SK-N-SH treated with all-trans-retinoic acid at 6 μM for 48 hours (cell line): ENCODE measurements around the gene OR1M1.

Experiments
- ATAC-seq: fragments of 200-7000 bp; cut with Tn5 transposase; 3 replicates; pipeline ENCODE4 v1.9.1; 2020; ENCODE audit warnings: mild to moderate bottlenecking, moderate library complexity
- CSDC2 ChIP-seq: fragments of 250-450 bp; sonication (Bioruptor Pico); IDR thresholded peaks from 2 replicates; pipeline ENCODE4 v1.5.0; 2020; ENCODE audit warnings: mild to moderate bottlenecking, moderate library complexity
- ESRRG ChIP-seq: fragments of 250-450 bp; sonication (Bioruptor Pico); IDR thresholded peaks from 2 replicates; pipeline ENCODE4 v1.6.1; 2021; ENCODE audit warnings: mild to moderate bottlenecking
- GLIS3 ChIP-seq: fragments of 250-450 bp; sonication (Bioruptor Pico); IDR thresholded peaks from 2 replicates; pipeline ENCODE4 v1.5.0; 2020; ENCODE audit warnings: mild to moderate bottlenecking, moderate library complexity
- ISL1 ChIP-seq: fragments of 250-450 bp; sonication (Bioruptor Pico); IDR thresholded peaks from 2 replicates; pipeline ENCODE4 v2.1.2; 2022; ENCODE audit warnings: mild to moderate bottlenecking, moderate library complexity
- OSR1 ChIP-seq: fragments of 250-450 bp; sonication (Bioruptor Pico); IDR thresholded peaks from 2 replicates; pipeline ENCODE4 v1.8.0; 2022; ENCODE audit warnings: moderate library complexity, mild to moderate bottlenecking, inconsistent platforms
- PPARA ChIP-seq: fragments of 250-450 bp; sonication (Bioruptor Pico); IDR thresholded peaks from 2 replicates; pipeline ENCODE4 v1.5.0; 2020; ENCODE audit warnings: mild to moderate bottlenecking, borderline replicate concordance
- RARB ChIP-seq: fragments of 250-450 bp; sonication (Bioruptor Pico); IDR thresholded peaks from 2 replicates; pipeline ENCODE4 v1.8.0; 2021; ENCODE audit warnings: mild to moderate bottlenecking, moderate library complexity
- SNAI2 ChIP-seq: fragments of 250-450 bp; sonication (Bioruptor Pico); IDR thresholded peaks from 2 replicates; pipeline ENCODE4 v1.5.0; 2020; ENCODE audit warnings: mild to moderate bottlenecking, moderate library complexity
- TOX ChIP-seq: fragments of 250-450 bp; sonication (Bioruptor Pico); IDR thresholded peaks from 2 replicates; pipeline ENCODE4 v1.8.0; 2021; ENCODE audit warnings: mild to moderate bottlenecking, moderate library complexity, borderline replicate concordance
- ZFP3 ChIP-seq: fragments of 250-450 bp; sonication (Bioruptor Pico); IDR thresholded peaks from 2 replicates; pipeline ENCODE4 v1.5.0; 2020; ENCODE audit warnings: mild to moderate bottlenecking, moderate library complexity
- ZFP30 ChIP-seq: fragments of 450-650 bp; formaldehyde crosslinking; IDR thresholded peaks from 2 replicates; pipeline ENCODE4 v1.5.0; 2022; ENCODE audit warnings: mild to moderate bottlenecking, moderate library complexity
- ZNF565 ChIP-seq: fragments of 450-650 bp; formaldehyde crosslinking; conservative IDR thresholded peaks from 2 replicates; pipeline ENCODE4 v1.5.0; 2020; ENCODE audit warnings: low read depth, mild to moderate bottlenecking, moderate library complexity
- ZNF70 ChIP-seq: fragments of 450-650 bp; formaldehyde crosslinking; IDR thresholded peaks from 2 replicates; pipeline ENCODE4 v1.5.0; 2020; ENCODE audit warnings: mild to moderate bottlenecking, moderate library complexity
- ZNF8 ChIP-seq: fragments of 450-650 bp; formaldehyde crosslinking; IDR thresholded peaks from 2 replicates; pipeline ENCODE4 v1.5.0; 2020; ENCODE audit warnings: mild to moderate bottlenecking, moderate library complexity
- TF ChIP-seq, protein P1 (sequence below): fragments of 250-450 bp; sonication (Bioruptor Pico); IDR thresholded peaks from 2 replicates; pipeline ENCODE4 v1.5.1; 2020; ENCODE audit warnings: low read depth, mild to moderate bottlenecking, moderate library complexity
- TF ChIP-seq, protein P2 (sequence below): fragments of 250-450 bp; sonication (Bioruptor Pico); IDR thresholded peaks from 2 replicates; pipeline ENCODE4 v1.8.0; 2021; ENCODE audit warnings: low read depth, mild to moderate bottlenecking, moderate library complexity, borderline replicate concordance
- TF ChIP-seq, protein P3 (sequence below): fragments of 250-450 bp; sonication (Bioruptor Pico); IDR thresholded peaks from 2 replicates; pipeline ENCODE4 v1.8.0; 2020; ENCODE audit warnings: mild to moderate bottlenecking, moderate library complexity, borderline replicate concordance
- TF ChIP-seq, protein P4 (sequence below): fragments of 250-450 bp; sonication (Bioruptor Pico); IDR thresholded peaks from 2 replicates; pipeline ENCODE4 v1.5.1; 2021; ENCODE audit warnings: mild to moderate bottlenecking, moderate library complexity
- TF ChIP-seq, protein P5 (sequence below): fragments of 250-450 bp; sonication (Bioruptor Pico); IDR thresholded peaks from 2 replicates; pipeline ENCODE4 v1.5.0; 2020; ENCODE audit warnings: mild to moderate bottlenecking, moderate library complexity

Gene OR1M1

DNA sequence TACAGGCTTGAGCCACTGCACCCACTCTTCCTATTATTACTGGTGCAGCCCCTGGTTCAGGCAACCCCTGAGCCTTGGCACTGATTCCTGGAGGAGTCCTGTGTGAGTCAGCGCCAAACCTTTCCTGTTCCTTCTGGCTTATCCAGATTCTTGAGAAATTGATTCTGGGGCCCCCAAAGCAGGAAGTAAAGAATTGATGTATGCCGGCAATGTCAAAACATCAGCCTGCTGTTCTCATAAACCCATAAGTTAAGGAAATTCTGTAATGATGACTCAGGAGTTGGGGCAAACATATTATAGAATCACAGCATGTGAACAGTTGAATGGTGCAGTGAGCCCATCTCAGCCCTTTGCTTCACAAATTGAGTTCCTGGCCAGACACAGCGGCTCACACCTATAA, 41.3 kb downstream of the OR1M1 start (continued):
- TF ChIP-seq, protein P1, sequence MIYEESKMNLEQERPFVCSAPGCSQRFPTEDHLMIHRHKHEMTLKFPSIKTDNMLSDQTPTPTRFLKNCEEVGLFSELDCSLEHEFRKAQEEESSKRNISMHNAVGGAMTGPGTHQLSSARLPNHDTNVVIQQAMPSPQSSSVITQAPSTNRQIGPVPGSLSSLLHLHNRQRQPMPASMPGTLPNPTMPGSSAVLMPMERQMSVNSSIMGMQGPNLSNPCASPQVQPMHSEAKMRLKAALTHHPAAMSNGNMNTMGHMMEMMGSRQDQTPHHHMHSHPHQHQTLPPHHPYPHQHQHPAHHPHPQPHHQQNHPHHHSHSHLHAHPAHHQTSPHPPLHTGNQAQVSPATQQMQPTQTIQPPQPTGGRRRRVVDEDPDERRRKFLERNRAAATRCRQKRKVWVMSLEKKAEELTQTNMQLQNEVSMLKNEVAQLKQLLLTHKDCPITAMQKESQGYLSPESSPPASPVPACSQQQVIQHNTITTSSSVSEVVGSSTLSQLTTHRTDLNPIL, result no peak
- TF ChIP-seq ZFP30 (CRISPR knock-in tag) (no peak), TOX (no peak), ESRRG (CRISPR knock-in tag) (no peak)
- TF ChIP-seq, all 23 proteins: peak for 0

DNA sequence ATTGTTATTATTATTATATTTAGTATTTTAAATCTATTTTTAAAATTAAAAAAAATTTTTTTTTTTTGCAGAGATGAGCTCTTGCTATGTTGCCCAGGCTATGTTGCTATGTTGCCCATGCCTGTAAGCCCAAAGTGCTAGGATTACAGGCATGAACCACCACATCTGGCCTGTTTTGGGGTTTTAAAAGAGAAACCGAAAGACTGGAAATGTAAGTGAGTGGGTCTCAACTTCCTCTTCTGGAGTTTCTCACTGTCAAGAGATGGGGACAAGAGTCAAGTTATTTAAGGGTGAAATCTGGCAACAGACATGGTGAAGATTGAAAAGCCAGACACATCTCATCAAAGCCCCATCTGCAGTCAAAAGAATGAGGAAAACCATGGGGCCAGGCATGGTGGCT, 44.1 kb downstream of the OR1M1 start:
- ATAC-seq, result no peak
- no peak for TF ChIP-seq GLIS3 (CRISPR knock-in tag)
- TF ChIP-seq, protein P2, sequence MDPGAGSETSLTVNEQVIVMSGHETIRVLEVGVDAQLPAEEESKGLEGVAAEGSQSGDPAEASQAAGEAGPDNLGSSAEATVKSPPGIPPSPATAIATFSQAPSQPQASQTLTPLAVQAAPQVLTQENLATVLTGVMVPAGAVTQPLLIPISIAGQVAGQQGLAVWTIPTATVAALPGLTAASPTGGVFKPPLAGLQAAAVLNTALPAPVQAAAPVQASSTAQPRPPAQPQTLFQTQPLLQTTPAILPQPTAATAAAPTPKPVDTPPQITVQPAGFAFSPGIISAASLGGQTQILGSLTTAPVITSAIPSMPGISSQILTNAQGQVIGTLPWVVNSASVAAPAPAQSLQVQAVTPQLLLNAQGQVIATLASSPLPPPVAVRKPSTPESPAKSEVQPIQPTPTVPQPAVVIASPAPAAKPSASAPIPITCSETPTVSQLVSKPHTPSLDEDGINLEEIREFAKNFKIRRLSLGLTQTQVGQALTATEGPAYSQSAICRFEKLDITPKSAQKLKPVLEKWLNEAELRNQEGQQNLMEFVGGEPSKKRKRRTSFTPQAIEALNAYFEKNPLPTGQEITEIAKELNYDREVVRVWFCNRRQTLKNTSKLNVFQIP (CRISPR knock-in tag), result no peak
- no peak for TF ChIP-seq ESRRG (CRISPR knock-in tag)
- no peak for TF ChIP-seq OSR1 (CRISPR knock-in tag)
- no peak for TF ChIP-seq ISL1 (CRISPR knock-in tag)
- TF ChIP-seq CSDC2 (CRISPR knock-in tag), result no peak
- no peak for TF ChIP-seq RARB (CRISPR knock-in tag)
- TF ChIP-seq, protein P3, sequence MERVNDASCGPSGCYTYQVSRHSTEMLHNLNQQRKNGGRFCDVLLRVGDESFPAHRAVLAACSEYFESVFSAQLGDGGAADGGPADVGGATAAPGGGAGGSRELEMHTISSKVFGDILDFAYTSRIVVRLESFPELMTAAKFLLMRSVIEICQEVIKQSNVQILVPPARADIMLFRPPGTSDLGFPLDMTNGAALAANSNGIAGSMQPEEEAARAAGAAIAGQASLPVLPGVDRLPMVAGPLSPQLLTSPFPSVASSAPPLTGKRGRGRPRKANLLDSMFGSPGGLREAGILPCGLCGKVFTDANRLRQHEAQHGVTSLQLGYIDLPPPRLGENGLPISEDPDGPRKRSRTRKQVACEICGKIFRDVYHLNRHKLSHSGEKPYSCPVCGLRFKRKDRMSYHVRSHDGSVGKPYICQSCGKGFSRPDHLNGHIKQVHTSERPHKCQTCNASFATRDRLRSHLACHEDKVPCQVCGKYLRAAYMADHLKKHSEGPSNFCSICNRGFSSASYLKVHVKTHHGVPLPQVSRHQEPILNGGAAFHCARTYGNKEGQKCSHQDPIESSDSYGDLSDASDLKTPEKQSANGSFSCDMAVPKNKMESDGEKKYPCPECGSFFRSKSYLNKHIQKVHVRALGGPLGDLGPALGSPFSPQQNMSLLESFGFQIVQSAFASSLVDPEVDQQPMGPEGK, result no peak
- TF ChIP-seq, protein P1, result no peak
- no peak for TF ChIP-seq ZNF565 (CRISPR knock-in tag)
- no peak for TF ChIP-seq SNAI2
- no peak for TF ChIP-seq ZNF8 (CRISPR knock-in tag)
- no peak for TF ChIP-seq ZNF70 (CRISPR knock-in tag)
- no peak for TF ChIP-seq TOX
- no peak for TF ChIP-seq PPARA
- TF ChIP-seq, protein P4, sequence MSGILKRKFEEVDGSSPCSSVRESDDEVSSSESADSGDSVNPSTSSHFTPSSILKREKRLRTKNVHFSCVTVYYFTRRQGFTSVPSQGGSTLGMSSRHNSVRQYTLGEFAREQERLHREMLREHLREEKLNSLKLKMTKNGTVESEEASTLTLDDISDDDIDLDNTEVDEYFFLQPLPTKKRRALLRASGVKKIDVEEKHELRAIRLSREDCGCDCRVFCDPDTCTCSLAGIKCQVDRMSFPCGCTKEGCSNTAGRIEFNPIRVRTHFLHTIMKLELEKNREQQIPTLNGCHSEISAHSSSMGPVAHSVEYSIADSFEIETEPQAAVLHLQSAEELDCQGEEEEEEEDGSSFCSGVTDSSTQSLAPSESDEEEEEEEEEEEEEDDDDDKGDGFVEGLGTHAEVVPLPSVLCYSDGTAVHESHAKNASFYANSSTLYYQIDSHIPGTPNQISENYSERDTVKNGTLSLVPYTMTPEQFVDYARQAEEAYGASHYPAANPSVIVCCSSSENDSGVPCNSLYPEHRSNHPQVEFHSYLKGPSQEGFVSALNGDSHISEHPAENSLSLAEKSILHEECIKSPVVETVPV (CRISPR knock-in tag), result no peak
- no peak for TF ChIP-seq ZFP3

DNA sequence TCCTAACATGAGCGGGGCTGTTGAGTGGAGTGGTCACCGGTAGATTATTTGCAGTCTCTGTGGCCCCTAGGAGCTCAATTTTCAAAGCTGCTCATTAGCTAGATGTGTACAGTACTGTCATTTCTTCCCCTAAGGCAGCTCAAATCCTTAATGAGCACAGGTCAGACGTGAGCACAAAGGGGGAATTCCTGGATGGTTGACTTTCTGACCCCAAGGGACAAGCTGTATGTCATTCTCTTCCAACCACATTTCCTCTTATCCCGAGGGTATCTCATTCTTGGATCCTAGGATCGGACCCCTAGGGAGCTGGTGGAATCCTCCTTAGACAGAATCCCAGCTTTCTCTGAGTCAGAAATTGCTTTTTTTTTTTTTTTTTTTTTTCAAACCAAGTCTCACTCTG, 45.6 kb downstream of the OR1M1 start:
- ATAC-seq, result no peak

More for the DNA sequence above, 45.6 kb downstream of the OR1M1 start:
- TF ChIP-seq, protein P5, sequence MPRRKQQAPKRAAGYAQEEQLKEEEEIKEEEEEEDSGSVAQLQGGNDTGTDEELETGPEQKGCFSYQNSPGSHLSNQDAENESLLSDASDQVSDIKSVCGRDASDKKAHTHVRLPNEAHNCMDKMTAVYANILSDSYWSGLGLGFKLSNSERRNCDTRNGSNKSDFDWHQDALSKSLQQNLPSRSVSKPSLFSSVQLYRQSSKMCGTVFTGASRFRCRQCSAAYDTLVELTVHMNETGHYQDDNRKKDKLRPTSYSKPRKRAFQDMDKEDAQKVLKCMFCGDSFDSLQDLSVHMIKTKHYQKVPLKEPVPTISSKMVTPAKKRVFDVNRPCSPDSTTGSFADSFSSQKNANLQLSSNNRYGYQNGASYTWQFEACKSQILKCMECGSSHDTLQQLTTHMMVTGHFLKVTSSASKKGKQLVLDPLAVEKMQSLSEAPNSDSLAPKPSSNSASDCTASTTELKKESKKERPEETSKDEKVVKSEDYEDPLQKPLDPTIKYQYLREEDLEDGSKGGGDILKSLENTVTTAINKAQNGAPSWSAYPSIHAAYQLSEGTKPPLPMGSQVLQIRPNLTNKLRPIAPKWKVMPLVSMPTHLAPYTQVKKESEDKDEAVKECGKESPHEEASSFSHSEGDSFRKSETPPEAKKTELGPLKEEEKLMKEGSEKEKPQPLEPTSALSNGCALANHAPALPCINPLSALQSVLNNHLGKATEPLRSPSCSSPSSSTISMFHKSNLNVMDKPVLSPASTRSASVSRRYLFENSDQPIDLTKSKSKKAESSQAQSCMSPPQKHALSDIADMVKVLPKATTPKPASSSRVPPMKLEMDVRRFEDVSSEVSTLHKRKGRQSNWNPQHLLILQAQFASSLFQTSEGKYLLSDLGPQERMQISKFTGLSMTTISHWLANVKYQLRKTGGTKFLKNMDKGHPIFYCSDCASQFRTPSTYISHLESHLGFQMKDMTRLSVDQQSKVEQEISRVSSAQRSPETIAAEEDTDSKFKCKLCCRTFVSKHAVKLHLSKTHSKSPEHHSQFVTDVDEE, result no peak
- TF ChIP-seq CSDC2 (CRISPR knock-in tag), result no peak
- TF ChIP-seq RARB (CRISPR knock-in tag), result no peak
- TF ChIP-seq SNAI2, result no peak
- TF ChIP-seq ESRRG (CRISPR knock-in tag), result no peak
- TF ChIP-seq, all 23 proteins: peak for 0
